GM21360 (cell line): ENCODE data around the gene EIF5A2.
"Not testable (repeated sequence)": the region's sequence is repeated elsewhere in the genome, so short reads cannot be mapped to it uniquely, and the experiment has no call there.

ENCODE experiments used
- ATAC-seq: cut with Tn5 transposase; IDR thresholded peaks from one replicate; pipeline ENCODE4 v1.9.1; 2021; ENCODE audit warnings: mild to moderate bottlenecking, moderate library complexity; ENCODE audit not compliant: unreplicated experiment

EIF5A2 gene

DNA sequence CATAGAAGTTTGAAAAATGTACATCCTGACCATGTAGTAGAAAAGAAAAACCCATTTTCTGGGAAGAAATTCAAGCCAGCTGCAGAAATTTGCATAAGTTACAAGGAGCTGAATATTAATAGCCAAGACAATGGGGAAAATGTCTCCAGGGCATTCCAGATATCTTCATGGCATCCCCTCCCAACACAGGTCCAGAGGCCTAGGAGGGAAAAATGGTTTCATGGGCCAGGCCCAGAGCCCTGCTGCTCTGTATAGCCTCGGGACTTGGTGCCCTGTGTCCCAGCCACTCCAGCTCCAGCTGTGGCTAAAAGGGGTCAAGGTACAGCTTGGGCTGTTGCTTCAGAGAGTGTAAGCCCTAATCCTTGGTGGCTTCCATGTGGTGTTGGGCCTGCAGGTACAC is 11.2 kb downstream of the EIF5A2 start:
- not testable (repeated sequence) for ATAC-seq

DNA sequence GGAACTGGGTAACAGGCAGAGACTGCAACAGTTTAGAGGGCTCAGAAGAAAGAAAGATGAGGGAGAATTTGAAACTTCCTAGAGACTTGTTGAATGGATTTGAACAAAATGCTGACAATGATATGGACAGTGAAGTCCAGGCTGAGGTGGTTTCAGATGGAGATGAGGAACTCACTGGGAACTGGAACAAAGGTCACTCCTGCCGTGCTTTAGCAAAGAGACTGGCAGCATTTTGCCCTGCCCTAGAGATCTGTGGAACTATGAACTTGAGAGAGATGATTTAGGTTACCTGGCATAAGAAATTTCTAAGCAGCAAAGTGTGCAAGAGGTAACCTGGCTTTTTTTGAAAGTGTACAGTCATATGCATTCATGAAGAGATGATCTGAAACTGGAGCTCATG is 11.7 kb downstream of the EIF5A2 start:
- no peak for ATAC-seq

DNA sequence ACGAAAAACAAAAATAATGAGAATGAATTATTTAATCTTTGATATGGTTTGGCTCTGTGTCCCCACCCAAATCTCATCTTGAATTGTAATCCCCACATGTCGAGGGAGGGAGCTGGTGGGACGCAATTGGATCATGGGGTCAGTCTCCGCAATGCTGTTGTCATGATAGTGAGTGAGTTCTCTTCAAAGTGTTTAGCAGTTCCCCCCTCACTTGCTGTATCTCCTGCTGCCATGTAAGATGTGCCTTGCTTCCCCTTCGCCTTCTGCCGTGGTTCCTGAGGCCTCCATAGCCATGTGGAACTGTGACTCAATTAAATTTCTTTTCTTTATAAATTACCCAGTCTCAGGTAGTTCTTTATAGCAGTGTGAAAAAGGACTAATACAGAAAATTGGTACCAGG is 12.1 kb downstream of the EIF5A2 start:
- not testable (repeated sequence) for ATAC-seq

DNA sequence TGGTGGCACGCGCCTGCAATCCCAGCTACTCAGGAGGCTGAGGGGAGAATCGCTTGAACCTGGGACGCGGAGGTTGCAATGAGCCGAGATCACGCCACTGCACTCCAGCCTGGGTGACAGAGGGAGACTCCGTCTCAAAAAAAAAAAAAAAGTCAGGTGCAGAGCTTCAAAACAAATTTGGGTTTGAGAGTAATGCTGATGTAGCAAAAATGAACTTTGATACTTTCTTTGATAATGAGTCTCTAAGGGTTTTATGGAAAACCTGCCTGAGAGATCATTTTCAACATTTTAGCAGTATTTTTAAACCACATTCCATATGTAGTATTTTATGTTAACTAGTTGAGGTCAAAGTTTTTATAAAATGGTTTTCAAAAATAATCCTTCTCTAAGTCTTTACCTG is 14.5 kb downstream of the EIF5A2 start:
- ATAC-seq = no peak

DNA sequence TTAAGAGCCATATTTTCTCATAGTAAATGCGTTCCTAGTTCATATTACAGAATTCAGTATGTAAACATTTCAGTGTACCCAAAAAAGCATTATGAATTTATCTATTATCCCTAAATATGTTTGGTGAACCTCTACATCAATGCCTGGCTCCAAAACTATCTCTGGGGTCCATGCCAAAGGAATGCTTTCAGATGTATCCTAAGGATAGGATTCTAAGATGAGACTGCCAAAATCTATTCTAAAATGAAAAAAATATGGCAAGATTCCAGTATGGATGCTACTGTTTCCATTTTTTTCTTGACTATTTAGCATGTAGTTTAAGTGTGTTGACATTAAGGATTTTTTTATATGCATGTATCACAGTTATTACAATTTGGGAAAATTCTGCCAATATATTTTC is 18.8 kb downstream of the EIF5A2 start:
- ATAC-seq = no peak

DNA sequence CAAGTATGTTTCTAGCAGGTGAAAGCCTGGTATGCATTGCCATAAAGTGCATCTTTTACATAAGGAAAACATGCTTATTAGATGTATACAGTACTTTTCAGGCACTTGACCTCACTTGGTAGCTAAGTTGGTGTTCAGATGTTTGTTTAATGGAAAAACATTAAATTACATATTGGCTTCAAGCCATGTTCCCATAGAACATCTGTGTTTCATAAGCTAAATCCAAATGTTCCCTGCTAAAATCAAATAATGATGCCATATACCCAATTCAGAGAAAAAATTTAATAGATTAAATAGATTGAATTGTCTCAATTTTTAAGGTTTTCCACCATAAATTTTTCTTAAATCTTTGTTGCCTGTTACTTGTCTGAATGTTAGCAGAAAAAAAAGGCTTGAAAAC is 19.3 kb downstream of the EIF5A2 start:
- no peak for ATAC-seq

DNA sequence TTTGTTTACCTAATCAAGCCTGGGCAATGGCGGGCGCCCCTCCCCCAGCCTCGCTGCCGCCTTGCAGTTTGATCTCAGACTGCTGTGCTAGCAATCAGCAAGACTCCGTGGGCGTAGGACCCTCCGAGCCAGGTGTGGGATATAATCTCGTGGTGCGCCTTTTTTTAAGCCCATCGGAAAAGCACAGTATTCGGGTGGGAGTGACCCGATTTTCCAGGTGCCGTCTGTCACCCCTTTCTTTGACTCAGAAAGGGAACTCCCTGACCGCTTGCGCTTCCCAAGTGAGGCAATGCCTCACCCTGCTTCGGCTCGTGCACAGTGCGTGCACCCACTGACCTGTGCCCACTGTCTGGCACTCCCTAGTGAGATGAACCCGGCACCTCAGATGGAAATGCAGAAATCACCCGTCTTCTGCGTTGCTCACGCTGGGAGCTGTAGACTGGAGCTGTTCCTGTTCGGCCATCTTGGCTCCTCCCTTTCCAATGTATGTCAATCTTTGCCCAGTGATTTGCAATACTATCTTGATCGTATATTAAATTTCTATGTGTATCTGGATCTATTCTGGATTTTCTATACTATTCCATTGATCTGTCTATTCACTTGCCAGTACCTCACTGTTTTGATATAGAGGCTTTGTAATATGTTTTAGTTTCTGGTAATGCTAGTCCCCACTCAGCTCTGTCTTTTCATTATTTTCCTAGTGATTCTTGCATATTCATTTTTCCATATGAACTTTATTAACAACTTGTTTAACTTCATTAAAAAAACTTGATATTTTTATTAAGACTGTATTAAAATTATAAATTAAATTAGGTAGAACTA is 24.1 kb downstream of the EIF5A2 start:
- not testable (repeated sequence) for ATAC-seq

DNA sequence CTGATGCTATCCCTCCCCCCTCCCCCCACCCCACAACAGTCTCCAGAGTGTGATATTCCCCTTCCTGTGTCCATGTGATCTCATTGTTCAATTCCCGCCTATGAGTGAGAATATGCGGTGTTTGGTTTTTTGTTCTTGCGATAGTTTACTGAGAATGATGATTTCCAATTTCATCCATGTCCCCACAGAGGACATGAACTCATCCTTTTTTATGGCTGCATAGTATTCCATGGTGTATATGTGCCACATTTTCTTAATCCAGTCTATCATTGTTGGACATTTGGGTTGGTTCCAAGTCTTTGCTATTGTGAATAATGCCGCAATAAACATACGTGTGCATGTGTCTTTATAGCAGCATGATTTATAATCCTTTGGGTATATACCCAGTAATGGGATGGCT is 29.7 kb downstream of the EIF5A2 start:
- not testable (repeated sequence) for ATAC-seq

DNA sequence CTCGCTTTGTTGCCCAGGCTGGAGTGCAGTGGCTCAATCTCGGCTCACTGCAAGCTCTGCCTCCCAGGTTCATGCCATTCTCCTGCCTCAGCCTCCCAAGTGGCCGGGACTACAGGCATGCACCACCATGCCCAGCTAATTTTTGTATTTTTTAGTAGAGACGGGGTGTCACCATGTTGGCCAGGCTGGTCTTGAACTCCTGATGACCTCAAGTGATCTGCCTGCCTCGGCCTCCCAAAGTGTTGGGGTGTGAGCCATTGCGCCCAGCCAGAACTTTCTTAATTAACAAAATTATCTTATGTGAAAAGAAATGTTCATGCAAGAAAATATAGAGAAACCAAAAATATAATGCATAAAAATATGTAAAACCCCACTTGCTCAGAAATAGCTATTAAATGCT is 31.1 kb downstream of the EIF5A2 start:
- not testable (repeated sequence) for ATAC-seq

DNA sequence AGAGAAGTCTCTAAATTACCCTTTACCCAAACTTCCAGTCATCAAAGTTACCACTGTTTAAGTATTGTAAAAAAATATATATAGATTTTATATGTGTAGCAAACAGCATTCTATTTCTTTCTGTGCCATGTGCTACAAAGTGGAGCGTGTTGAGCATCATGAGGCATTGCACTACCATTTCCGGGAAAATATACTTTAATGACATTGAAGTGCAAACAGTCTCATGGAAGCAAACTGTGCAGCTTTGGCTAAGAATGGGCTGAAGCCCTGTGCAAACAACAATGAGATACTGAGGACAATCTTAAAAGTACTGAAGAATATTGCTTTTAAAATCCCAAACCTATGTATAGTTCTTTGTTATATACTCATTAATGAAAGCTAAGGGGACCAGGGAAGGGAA is 31.9 kb downstream of the EIF5A2 start:
- no peak for ATAC-seq

DNA sequence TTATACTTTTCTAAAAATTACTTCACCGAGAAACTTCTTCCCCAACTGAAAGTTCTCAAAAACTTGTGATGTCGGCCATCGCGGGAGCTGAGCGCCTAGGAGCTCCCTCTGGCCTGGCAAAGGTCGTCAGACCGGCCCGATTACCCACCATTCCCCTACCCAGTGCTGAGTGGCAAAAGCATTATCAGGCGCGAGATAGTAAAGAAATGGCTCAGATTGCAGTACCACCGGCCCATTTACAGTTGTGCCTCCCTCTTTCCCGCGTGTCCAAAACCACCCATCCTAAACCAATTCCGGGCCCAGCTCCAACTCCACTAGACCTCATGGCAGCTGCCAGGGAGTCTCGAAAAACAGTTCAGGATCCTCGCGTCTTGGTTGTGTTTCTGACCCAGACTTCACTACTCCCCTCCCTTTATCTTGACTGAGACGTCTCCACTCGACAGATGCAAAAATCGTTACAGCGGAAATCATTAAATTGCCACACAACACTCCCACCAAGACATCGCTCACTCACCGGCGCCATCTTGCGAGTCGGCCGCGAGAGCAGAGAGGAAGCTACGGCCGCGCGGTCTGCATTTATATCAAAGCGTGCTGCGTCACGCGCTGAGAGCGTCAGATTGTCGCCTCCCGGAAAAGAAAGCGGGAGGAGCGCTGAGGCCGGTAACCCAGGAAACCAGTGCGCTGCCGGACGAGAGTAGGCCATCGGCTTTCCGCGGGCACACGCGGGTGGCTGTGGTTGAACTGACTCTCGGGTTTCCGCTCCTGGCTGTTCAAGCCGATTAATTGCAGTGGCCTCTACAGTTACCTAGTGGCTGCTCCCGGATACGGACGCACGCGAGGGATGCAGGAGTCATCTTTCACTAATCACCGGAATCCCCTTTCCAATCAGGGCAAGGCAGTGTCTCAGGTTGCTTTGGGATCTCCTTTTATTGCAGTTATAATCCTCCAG is 38.5 kb downstream of the EIF5A2 start, which contains the start of gene RPL22L1:
TSS of gene RPL22L1 (minus strand) at position 551 of the 949 bp plus-strand sequence. CDS start at position 523, 28 bp downstream.
- peak; percentile 99 for ATAC-seq

DNA sequence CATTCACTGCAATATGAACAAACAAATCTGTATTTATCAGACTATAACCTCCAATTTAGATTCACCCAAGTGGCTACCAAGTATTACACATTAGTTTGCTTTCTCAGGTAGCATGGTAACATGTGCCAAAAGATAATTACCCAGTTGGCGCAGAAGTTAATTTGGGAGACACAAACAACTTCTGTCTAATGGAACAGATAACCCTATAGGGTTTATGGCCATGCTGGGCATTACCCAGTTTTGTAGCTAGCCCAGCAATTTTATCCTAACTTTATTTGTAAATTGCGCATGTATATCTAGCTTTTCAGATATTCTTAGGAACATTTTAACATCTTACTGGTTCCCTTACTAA is 39.2 kb downstream of the EIF5A2 start:
- ATAC-seq = no peak

DNA sequence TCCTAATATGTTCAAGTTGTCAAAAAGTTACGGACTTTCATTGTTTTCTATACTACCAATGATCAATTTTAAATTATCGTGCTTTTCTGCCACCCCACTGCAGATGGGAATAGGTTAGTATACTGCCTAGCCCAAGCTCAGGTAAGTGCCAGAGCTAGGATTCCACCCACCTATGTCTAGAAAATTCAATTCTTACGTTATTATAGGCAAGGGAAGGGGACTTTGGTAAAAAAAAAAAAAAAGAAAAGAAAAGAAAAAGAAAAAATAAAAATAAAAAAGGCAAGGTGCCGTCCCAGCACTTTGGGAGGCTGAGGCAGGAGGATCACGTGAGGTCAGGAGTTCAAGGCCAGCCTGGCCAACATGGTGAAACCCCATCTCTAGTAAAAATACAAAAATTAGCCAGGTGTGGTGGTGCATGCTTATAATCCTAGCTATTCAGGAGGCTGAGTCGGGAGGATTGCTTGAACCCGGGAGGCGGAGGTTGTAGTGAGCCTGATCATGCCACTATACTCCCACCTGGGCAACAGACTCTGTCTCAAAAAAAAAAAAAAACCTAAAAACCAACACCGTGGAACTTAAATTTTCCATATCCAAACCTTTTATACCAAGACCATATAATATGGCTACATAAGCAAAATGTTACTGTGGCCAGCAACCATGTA is 39.7 kb downstream of the EIF5A2 start:
- no peak for ATAC-seq

DNA sequence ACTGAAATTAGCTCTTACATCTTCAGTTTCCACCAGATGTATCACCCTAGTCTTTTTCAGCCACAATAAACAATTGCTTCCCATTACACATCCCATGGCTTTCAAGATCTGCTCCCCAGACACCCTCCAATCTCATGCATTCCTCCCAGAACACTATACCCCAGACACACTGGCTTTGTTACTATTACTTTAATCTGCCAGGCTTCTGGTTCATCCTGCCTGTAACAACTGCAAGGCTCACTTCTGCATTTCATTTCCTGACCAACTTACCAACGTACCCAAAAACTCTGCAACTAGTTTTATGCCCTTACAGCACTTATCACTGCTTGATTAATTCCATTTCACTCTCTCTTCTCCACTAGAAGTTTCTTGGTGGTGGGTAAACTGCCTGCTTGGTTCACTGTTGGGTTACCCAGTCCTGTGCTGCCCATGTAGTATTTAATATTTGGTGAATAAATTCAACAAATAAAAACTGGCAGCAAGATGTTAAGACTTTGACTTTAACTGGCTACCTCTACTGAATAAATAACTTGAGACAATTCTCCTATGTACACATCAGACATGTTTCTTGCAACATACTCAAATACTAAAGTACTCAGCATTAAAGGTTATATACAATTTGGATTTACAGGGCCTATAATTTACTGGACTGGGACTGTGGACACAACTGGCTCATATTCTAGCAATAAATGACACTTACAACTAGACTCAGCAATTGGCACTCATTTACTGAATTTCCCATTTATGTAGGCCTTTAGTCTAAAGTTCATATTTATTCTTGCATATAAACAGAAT is 41.1 kb downstream of the EIF5A2 start:
- no peak for ATAC-seq

DNA sequence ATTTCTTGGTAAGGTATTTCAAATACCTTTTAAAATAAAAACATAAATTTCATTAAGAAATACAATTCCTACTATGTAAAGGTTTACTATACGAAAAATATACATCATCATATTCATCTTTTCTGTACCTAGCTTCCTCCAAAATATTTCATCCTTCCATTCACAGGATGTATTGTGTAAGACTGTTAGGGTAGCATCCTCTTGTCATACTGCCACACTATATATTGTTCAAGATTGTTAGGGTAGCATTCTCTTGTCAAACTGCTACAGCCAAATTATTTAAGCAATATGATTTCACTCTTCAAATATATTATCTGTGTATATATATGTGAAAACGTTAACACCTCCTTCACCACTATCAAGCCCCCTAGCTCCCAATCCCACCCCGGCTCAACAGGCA is 41.9 kb downstream of the EIF5A2 start:
- no peak for ATAC-seq

DNA sequence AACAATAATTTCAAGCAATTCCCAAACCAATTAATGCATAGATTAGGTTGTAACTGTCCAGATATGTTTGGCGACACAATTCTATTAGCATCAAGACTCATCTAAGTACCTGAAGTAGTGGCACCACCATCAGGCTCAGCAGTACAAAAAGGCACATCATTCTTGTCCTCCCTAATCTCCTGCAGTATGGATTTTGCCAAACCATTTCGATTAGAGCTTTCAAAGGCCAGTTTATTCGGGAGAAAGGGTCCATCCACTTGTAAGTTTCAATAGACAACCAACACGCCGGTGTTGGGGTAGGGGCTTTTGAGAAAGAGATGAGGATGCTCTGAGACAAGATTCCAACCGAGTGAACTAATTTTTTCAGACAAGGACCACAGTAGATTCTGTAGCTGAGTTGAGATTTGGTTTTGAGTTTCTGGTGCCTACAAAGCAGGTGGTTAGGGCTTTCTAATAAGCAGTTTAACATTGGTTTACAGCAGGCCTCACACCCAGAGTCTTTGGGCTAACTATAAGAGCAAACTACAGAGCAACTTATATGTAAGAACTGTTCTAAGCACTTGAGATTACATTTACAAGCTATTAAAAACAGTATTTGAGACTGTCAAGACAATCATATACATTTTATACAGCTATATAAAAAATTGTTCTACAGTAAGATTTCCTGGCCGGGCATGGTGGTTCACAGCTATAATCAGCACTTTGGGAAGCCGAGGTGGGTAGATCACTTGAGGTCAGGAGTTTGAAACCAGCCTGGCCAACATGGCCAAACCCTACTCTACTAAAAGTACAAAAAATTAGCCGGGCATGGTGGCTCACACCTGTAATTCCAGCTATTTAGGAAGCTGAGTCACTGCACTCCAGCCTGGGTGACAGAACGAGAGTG is 43.0 kb downstream of the EIF5A2 start:
- ATAC-seq = no peak

DNA sequence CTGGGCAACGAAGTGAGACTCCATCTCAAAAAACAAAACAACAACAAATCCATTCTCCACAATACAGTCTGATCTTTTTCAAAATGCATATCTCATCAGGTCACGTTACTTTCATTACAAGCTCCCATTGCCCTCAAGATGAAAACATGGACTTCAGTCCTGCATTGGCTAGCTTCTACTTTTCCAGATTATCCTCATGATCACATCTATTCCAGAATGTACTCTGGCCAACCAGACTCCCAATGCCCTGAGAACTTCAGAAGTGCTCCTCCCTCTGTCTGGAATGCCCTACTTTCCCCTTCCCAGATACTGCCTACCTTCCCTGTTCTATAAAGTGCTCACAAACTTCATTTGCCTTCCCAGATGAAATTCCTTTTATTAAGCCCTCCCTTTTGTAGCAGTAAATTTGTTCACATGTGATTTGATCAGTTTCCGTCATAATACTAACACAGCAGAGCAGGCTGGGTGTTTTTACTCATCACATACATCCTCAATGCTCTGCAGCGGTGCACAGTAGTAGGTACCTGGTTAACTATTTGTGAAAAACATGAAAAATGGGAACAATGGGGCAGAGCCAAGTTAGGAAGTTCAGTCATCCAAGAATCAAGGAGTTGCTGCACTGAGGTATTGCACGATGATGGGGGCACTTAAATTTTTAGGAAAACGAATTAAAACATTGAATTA is 43.8 kb downstream of the EIF5A2 start:
- ATAC-seq = no peak

DNA sequence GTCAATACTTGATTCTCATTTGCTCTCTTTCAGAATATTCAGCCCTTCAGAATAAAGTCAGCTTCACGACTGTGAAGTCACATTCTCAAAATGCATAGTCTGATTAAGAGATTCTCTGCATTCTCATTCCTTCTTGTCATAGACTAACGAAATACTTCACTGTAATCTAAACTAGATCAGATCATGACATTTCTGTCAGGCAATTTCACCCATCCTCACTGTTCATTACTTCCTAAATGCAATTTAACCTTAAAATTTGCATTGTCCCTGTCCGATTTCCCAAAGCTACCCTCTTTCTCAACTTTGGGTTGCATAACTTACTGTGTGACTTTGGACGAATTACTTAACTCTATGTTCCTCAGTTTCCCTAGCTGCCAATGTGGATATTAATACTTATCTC is 44.6 kb downstream of the EIF5A2 start:
- ATAC-seq = no peak
